ENCODE data around the gene CHCHD3. TPM values are rescaled to one million over a fixed set of nuclear protein-coding genes. Genes with fewer than 3 reads are reported as not detected.
"Not testable (repeated sequence)": the region's sequence is repeated elsewhere in the genome, so short reads cannot be mapped to it uniquely, and the experiment has no call there.

The CHCHD3 gene
- total RNA-seq, 2 donors from 2014 or later: 88.3 to 154 TPM

DNA sequence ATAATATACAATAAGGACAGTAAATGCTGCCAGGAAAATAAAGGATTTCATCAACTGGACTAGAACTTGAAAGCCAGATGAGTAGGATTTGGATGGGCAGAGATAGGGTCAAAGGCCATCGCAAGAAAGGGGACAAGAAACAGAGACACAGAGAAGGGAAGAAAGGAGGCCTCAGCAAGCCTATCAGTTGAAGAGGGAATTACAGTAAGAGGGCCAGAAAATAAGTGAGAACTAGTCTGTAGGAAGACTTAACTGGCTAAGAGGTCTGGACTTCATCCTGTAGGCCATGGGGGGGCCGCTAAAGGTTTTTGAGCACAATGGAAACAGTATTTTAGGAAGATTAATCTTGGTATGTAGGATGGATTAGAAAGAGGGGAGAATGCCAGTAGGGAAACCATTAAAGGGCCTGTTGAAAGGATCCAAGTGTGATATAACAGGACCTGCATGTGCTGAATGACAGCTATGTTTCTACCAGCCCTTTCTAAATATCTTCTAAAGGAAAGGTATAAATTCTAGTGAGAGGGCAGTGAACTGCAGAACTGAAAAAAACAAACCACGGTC, 174.4 kb downstream of the CHCHD3 start:
- H3K36me3 ChIP-seq: peaks cover 5% of the 10 kb centered on the region
- no peak overlapping the region for H3K4me3 ChIP-seq
- no peaks in the 10 kb centered on the region for H3K9me3 ChIP-seq
- no peaks in the 10 kb centered on the region for H3K27me3 ChIP-seq
- peaks cover 0 to 8% of the 10 kb centered on the region in 2 donors for H3K4me1 ChIP-seq
- no peak overlapping the region for H3K27ac ChIP-seq
- no peak for DNase-seq (ENCODE audit: low spot score)
- TF ChIP-seq, protein P1, sequence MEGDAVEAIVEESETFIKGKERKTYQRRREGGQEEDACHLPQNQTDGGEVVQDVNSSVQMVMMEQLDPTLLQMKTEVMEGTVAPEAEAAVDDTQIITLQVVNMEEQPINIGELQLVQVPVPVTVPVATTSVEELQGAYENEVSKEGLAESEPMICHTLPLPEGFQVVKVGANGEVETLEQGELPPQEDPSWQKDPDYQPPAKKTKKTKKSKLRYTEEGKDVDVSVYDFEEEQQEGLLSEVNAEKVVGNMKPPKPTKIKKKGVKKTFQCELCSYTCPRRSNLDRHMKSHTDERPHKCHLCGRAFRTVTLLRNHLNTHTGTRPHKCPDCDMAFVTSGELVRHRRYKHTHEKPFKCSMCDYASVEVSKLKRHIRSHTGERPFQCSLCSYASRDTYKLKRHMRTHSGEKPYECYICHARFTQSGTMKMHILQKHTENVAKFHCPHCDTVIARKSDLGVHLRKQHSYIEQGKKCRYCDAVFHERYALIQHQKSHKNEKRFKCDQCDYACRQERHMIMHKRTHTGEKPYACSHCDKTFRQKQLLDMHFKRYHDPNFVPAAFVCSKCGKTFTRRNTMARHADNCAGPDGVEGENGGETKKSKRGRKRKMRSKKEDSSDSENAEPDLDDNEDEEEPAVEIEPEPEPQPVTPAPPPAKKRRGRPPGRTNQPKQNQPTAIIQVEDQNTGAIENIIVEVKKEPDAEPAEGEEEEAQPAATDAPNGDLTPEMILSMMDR (IDR thresholded peaks at IDR 0.05): no peak

DNA sequence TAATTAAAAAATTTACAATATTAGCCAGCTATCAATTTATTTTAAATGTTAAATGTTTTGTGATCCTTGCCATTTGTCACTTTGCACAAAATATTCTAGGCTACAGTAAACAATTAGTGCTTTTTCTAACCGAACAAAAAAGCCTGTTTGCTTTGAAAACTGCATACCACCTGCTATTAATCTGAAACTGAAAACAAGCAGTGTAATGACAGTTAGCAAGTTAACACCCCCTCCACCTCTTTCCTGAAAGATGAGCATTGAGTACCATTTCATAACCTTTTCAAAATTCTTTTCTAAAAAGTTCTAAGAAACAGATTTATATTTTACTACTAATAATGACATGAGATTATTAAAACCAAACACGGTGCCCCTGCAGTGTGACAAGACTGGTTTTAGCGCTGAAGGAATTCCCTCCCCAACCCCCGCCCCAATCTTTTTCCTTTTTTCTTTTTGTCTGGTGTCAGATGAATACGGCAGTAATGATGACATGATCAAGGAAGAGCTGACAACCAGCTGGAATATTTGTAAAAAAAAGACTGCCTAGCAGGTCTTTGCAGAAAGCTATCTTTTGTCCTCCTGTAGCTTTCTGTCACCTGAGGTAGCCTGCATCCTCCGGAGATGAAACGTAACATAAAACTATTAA, 175.6 kb downstream of the CHCHD3 start:
- Histone ChIP-seq H3K27ac (no peak overlapping the region), H3K36me3 (peaks cover 5% of the 10 kb centered on the region), H3K4me3 (no peak overlapping the region), H3K4me1 (peaks cover 0 to 5% of the 10 kb centered on the region in 2 donors), H3K9me3 (no peaks in the 10 kb centered on the region), H3K27me3 (no peaks in the 10 kb centered on the region)
- no peak for DNase-seq (ENCODE audit: low spot score)
- TF ChIP-seq, protein P1 (IDR thresholded peaks at IDR 0.05): no peak

DNA sequence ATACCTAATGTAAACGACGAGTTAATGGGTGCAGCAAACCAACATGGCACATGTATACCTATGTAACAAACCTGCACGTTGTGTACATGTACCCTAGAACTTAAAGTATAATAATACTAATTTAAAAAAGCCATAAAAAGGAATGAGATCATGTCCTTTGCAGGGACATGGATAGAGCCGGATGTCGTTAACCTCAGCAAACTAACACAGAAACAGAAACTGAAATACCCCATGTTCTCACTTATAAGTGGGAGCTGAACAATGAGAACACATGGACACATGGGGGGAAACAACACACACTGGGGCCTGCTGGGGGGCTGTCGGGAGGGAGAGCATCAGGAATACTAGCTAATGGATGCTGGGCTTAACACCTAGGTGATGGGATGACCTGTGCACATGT, 176.8 kb downstream of the CHCHD3 start:
- H3K27me3 ChIP-seq; DNase-seq (ENCODE audit: low spot score); H3K4me3 ChIP-seq; H3K4me1 ChIP-seq; H3K9me3 ChIP-seq; H3K36me3 ChIP-seq; H3K27ac ChIP-seq: not testable (repeated sequence)

DNA sequence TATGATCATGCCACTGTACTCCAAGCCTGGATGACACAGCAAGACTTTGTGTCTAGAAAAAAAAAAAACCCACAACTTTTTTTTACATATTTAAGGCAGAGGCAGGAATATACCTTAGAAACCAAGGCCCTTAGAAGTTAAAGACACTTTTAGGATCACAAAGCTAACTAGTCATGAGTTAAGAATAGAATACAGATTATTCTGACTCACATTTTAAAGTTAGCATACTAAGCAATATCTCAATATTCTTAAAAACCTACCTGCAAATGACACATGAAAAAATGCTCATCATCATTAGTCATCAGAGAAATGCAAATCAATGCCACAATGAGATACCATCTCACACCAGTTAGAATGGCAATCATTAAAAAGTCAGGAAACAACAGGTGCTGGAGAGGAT, 177.7 kb downstream of the CHCHD3 start:
- Histone ChIP-seq H3K4me3 (no peak overlapping the region), H3K27me3 (no peaks in the 10 kb centered on the region), H3K27ac (no peak overlapping the region), H3K9me3 (no peaks in the 10 kb centered on the region), H3K4me1 (no peaks in the 10 kb centered on the region), H3K36me3 (peaks cover 4% of the 10 kb centered on the region)
- DNase-seq (ENCODE audit: low spot score): no peak
- TF ChIP-seq, protein P1 (IDR thresholded peaks at IDR 0.05): no peak

DNA sequence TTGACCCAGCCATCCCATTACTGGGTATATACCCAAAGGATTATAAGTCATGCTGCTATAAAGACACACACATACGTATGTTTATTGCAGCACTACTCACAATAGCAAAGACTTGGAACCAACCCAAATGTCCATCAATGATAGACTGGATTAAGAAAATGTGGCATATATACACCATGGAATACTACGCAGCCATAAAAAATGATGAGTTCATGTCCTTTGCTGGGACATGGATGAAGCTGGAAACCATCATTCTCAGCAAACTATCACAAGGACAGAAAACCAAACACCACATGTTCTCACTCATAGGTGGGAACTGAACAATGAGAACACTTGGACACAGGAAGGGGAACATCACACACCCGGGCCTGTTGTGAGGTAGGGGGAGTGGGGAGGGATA, 179.6 kb downstream of the CHCHD3 start:
- not testable (repeated sequence) for H3K27ac ChIP-seq; H3K4me3 ChIP-seq; DNase-seq (ENCODE audit: low spot score); H3K36me3 ChIP-seq; H3K4me1 ChIP-seq; H3K27me3 ChIP-seq; H3K9me3 ChIP-seq

DNA sequence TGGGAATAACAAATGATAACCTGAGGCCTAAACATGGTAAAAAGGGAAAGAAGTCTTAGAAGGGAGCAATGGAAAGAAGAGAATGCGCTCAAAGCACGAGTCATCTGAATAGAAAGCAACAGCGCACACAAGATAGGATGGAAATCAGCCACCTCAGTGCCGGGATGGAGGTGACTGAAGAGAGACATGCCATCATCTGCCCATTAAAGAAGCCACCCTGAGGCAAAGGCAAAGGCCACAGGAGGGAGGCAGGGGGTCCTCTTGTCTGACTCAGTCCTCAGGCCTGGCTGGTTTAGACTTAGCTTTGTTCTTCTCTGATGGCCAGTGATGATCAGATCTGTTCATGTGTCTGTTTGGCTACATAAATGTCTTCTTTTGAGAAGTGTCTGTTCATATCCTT, 180.6 kb downstream of the CHCHD3 start:
- TF ChIP-seq, protein P1 (IDR thresholded peaks at IDR 0.05): no peak
- no peaks in the 10 kb centered on the region for H3K36me3 ChIP-seq
- H3K27me3 ChIP-seq: no peaks in the 10 kb centered on the region
- no peak for DNase-seq (ENCODE audit: low spot score)
- no peaks in the 10 kb centered on the region for H3K9me3 ChIP-seq
- no peaks in the 10 kb centered on the region for H3K4me1 ChIP-seq
- H3K4me3 ChIP-seq: no peak overlapping the region
- no peak overlapping the region for H3K27ac ChIP-seq

DNA sequence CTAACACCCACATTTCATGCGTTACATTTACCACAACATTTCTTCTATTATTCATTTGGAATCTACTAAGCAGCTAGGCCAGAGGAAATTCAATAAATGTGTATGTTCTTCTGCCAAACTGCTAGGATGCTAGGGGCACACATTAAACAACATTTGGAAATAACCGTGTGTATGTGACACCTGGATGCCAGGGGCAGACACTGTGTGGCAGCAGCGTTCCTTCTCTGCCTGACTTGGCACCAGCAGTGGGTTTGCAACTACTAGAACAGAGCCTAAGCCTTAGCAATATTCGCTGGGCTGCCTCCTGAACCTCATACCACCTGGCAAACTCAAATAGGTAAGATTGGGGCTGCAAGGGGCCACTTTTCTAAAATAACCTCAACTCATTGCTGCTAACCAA, 182.1 kb downstream of the CHCHD3 start:
- TF ChIP-seq, protein P1 (IDR thresholded peaks at IDR 0.05): no peak
- Histone ChIP-seq H3K27me3 (no peaks in the 10 kb centered on the region), H3K27ac (no peak overlapping the region), H3K9me3 (no peaks in the 10 kb centered on the region), H3K4me3 (no peak overlapping the region), H3K36me3 (no peaks in the 10 kb centered on the region), H3K4me1 (no peaks in the 10 kb centered on the region)
- DNase-seq (ENCODE audit: low spot score): no peak

DNA sequence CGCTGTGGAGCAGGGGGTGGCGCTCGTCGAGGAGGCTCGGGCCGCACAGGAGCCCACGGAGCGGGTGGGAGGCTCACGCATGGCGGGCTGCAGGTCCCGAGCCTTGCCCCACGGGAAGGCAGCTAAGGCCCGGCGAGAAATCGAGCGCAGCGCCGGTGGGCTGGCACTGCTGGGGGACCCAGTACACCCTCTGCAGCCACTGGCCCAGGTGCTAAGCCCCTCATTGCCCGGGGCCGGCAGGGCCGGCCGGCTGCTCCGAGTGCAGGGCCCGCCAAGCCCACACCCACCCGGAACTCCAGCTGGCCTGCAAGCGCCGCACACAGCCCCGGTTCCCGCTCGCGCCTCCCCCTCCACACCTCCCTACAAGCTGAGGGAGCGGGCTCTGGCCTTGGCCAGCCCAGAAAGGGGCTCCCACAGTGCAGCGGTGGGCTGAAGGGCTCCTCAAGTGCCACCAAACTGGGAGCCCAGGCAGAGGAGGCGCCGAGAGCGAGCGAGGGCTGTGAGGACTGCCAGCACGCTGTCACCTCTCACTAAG, 183.2 kb downstream of the CHCHD3 start:
- H3K27ac ChIP-seq; H3K4me1 ChIP-seq; H3K27me3 ChIP-seq; H3K4me3 ChIP-seq; H3K9me3 ChIP-seq; DNase-seq (ENCODE audit: low spot score); H3K36me3 ChIP-seq: not testable (repeated sequence)
